SK-N-SH treated with all-trans-retinoic acid at 6 μM for 48 hours (cell line): ENCODE results near the gene SMIM8.

Source experiments
- CREB5 ChIP-seq: fragments of 250-450 bp; sonication (Bioruptor Pico); IDR thresholded peaks from 2 replicates; pipeline ENCODE4 v1.5.1; 2020; ENCODE audit warnings: low read depth, mild to moderate bottlenecking, moderate library complexity
- CSDC2 ChIP-seq: fragments of 250-450 bp; sonication (Bioruptor Pico); IDR thresholded peaks from 2 replicates; pipeline ENCODE4 v1.5.0; 2020; ENCODE audit warnings: mild to moderate bottlenecking, moderate library complexity
- CSRNP3 ChIP-seq: fragments of 250-450 bp; sonication (Bioruptor Pico); IDR thresholded peaks from 2 replicates; pipeline ENCODE4 v1.5.1; 2021; ENCODE audit warnings: mild to moderate bottlenecking, moderate library complexity
- GLIS3 ChIP-seq: fragments of 250-450 bp; sonication (Bioruptor Pico); IDR thresholded peaks from 2 replicates; pipeline ENCODE4 v1.5.0; 2020; ENCODE audit warnings: mild to moderate bottlenecking, moderate library complexity
- OSR1 ChIP-seq: fragments of 250-450 bp; sonication (Bioruptor Pico); IDR thresholded peaks from 2 replicates; pipeline ENCODE4 v1.8.0; 2022; ENCODE audit warnings: moderate library complexity, mild to moderate bottlenecking, inconsistent platforms
- PATZ1 ChIP-seq: fragments of 250-450 bp; sonication (Bioruptor Pico); IDR thresholded peaks from 2 replicates; pipeline ENCODE4 v1.8.0; 2020; ENCODE audit warnings: mild to moderate bottlenecking, moderate library complexity, borderline replicate concordance
- RARB ChIP-seq: fragments of 250-450 bp; sonication (Bioruptor Pico); IDR thresholded peaks from 2 replicates; pipeline ENCODE4 v1.8.0; 2021; ENCODE audit warnings: mild to moderate bottlenecking, moderate library complexity
- TOX ChIP-seq: fragments of 250-450 bp; sonication (Bioruptor Pico); IDR thresholded peaks from 2 replicates; pipeline ENCODE4 v1.8.0; 2021; ENCODE audit warnings: mild to moderate bottlenecking, moderate library complexity, borderline replicate concordance
- ZFP3 ChIP-seq: fragments of 250-450 bp; sonication (Bioruptor Pico); IDR thresholded peaks from 2 replicates; pipeline ENCODE4 v1.5.0; 2020; ENCODE audit warnings: mild to moderate bottlenecking, moderate library complexity
- ZFP30 ChIP-seq: fragments of 450-650 bp; formaldehyde crosslinking; IDR thresholded peaks from 2 replicates; pipeline ENCODE4 v1.5.0; 2022; ENCODE audit warnings: mild to moderate bottlenecking, moderate library complexity
- ZNF565 ChIP-seq: fragments of 450-650 bp; formaldehyde crosslinking; conservative IDR thresholded peaks from 2 replicates; pipeline ENCODE4 v1.5.0; 2020; ENCODE audit warnings: low read depth, mild to moderate bottlenecking, moderate library complexity
- ZNF70 ChIP-seq: fragments of 450-650 bp; formaldehyde crosslinking; IDR thresholded peaks from 2 replicates; pipeline ENCODE4 v1.5.0; 2020; ENCODE audit warnings: mild to moderate bottlenecking, moderate library complexity
- ZNF8 ChIP-seq: fragments of 450-650 bp; formaldehyde crosslinking; IDR thresholded peaks from 2 replicates; pipeline ENCODE4 v1.5.0; 2020; ENCODE audit warnings: mild to moderate bottlenecking, moderate library complexity

- TF ChIP-seq PATZ1 (CRISPR knock-in tag), result no peak
- TF ChIP-seq GLIS3 (CRISPR knock-in tag), result no peak
- TF ChIP-seq ZFP3 (CRISPR knock-in tag), result no peak
- TF ChIP-seq CSDC2, result no peak
- no peak for TF ChIP-seq OSR1 (CRISPR knock-in tag)
- no peak for TF ChIP-seq ZNF565 (CRISPR knock-in tag)
- no peak for TF ChIP-seq RARB (CRISPR knock-in tag)
- TF ChIP-seq ZFP30 (CRISPR knock-in tag), result no peak
- no peak for TF ChIP-seq CSRNP3 (CRISPR knock-in tag)
- TF ChIP-seq TOX, result no peak
- TF ChIP-seq ZNF8, result no peak
- TF ChIP-seq CREB5 (CRISPR knock-in tag), result no peak
- no peak for TF ChIP-seq ZNF70 (CRISPR knock-in tag)
Measured at GRCh38 chr6:87282743-87283142, 39.6 kb upstream of the SMIM8 start.
